Astrocyte (in vitro differentiated cells and primary cell): ENCODE results near the gene TSPAN4. TPM values are rescaled to one million over a fixed set of nuclear protein-coding genes. Genes with fewer than 3 reads are reported as not detected.

Experiments used
- DNase-seq: peaks from one replicate; pipeline ENCODE4 v3.0.0-alpha.2; 2010; ENCODE audit warnings: low read depth
- FAIRE-seq: peaks from 2 replicates; lab custom pipeline; 2011; peaks lifted over from hg19 to GRCh38; lab: Jason Lieb, UNC
- H2AFZ ChIP-seq: 2 replicates; pipeline ENCODE4 v1.6.0; 2012; ENCODE audit warnings: low read depth, low read length, inconsistent platforms
- H3K27ac ChIP-seq: 2 replicates; pipeline ENCODE4 v1.5.1; 2011; ENCODE audit warnings: low read depth, low read length, inconsistent platforms
- H3K27me3 ChIP-seq: 2 replicates; pipeline ENCODE4 v1.6.0; 2011; ENCODE audit warnings: low read length, inconsistent platforms; ENCODE audit not compliant: insufficient read depth
- H3K36me3 ChIP-seq: 2 replicates; pipeline ENCODE4 v1.5.1; 2011; ENCODE audit warnings: low read length, inconsistent platforms; ENCODE audit not compliant: insufficient read depth
- H3K4me1 ChIP-seq: 2 replicates; pipeline ENCODE4 v1.5.1; 2011; ENCODE audit warnings: low read length, inconsistent platforms; ENCODE audit not compliant: insufficient read depth
- H3K4me2 ChIP-seq: 2 replicates; pipeline ENCODE4 v1.6.0; 2012; ENCODE audit warnings: low read length, inconsistent platforms
- H3K4me3 ChIP-seq: 2 replicates; pipeline ENCODE4 v1.5.1; 2011; ENCODE audit warnings: low read depth, mild to moderate bottlenecking, low read length, inconsistent platforms; ENCODE audit not compliant: insufficient read depth
- H3K79me2 ChIP-seq: 2 replicates; pipeline ENCODE4 v1.6.0; 2012; ENCODE audit warnings: mild to moderate bottlenecking, low read length, inconsistent platforms; ENCODE audit not compliant: insufficient read depth
- H3K9ac ChIP-seq: 2 replicates; pipeline ENCODE4 v1.6.0; 2012; ENCODE audit warnings: mild to moderate bottlenecking, low read length, inconsistent platforms
- H3K9me3 ChIP-seq: 2 replicates; pipeline ENCODE4 v1.5.1; 2012; ENCODE audit warnings: low read depth, mild to moderate bottlenecking, low read length, inconsistent platforms; ENCODE audit not compliant: insufficient read depth
- H4K20me1 ChIP-seq: 2 replicates; pipeline ENCODE4 v1.6.0; 2012; ENCODE audit warnings: low read length, inconsistent platforms; ENCODE audit not compliant: insufficient read depth
- H3K27ac Mint-ChIP-seq: one replicate; pipeline ENCODE4 v1.8.0; 2021; ENCODE audit warnings: mild to moderate bottlenecking, mixed read lengths; ENCODE audit not compliant: unreplicated experiment
- H3K27me3 Mint-ChIP-seq: one replicate; pipeline ENCODE4 v1.8.0; 2021; ENCODE audit warnings: low read depth, mixed read lengths; ENCODE audit not compliant: unreplicated experiment
- H3K36me3 Mint-ChIP-seq: one replicate; pipeline ENCODE4 v1.8.0; 2021; ENCODE audit warnings: low read depth, mixed read lengths; ENCODE audit not compliant: unreplicated experiment
- H3K4me1 Mint-ChIP-seq: one replicate; pipeline ENCODE4 v1.8.0; 2021; ENCODE audit warnings: low read depth, mixed read lengths; ENCODE audit not compliant: unreplicated experiment
- H3K4me3 Mint-ChIP-seq: one replicate; pipeline ENCODE4 v1.8.0; 2021; ENCODE audit warnings: mild to moderate bottlenecking, moderate library complexity, mixed read lengths; ENCODE audit not compliant: unreplicated experiment
- H3K9me3 Mint-ChIP-seq: one replicate; pipeline ENCODE4 v1.8.0; 2021; ENCODE audit warnings: mild to moderate bottlenecking, mixed read lengths; ENCODE audit not compliant: unreplicated experiment
- EZH2 ChIP-seq: IDR thresholded peaks from 2 replicates; pipeline ENCODE4 v1.6.1; 2012; ENCODE audit warnings: mild to moderate bottlenecking, low read length, inconsistent platforms; ENCODE audit not compliant: insufficient read depth
- total RNA-seq: library from RNA; stranded (reverse); gene quantifications from 2 replicates; pipeline ENCODE4 v1.2.1, GENCODE V29; 2021
- TF ChIP-seq, protein P1 (sequence below): IDR thresholded peaks from 2 replicates; pipeline ENCODE4 v1.5.1; 2011; ENCODE audit warnings: low read depth, mild to moderate bottlenecking, inconsistent platforms, low read length, moderate library complexity; ENCODE audit not compliant: insufficient read depth

TSPAN4 gene
- total RNA-seq, 1 donor from 2014 or later, result 69.5 TPM

DNA sequence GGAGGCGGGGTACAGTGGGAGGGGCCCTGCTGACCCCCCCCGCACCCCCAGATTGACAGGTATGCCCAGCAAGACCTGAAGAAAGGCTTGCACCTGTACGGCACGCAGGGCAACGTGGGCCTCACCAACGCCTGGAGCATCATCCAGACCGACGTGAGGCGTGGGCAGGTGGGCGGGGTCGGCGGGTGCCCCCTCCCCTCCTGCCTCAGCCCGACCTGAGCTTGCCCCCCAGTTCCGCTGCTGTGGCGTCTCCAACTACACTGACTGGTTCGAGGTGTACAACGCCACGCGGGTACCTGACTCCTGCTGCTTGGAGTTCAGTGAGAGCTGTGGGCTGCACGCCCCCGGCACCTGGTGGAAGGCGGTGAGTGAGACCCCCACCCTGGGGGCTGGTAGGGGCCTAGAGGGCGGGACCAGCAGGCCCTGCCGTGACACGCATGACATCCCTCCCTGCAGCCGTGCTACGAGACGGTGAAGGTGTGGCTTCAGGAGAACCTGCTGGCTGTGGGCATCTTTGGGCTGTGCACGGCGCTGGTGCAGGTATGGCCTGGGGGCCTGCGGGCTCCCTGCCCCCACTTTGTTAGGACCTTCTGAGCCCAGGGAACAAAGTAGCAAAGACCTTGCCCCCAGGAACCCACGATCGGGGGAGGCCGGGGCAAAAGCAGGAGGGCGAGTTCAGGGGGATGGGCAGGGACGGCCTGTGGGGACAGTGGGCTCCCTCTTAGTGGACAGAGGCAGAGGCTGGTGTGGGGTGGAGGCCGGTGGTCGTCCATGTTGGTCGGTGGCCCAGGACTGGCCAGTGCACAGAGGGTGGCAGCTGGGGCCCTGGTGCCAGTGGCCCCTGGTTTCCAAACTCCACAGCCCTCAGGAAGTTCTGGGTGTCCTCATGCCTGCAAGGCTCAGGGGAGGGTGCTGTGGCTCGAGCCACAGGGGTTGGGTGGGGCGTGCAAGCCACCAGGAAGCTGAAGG, 23.1 kb downstream of the TSPAN4 start:
- Mint-ChIP-seq H3K27ac (no peak overlapping the region), H3K9me3 (no peaks in the 10 kb centered on the region), H3K27me3 (no peaks in the 10 kb centered on the region), H3K4me1 (no peaks in the 10 kb centered on the region), H3K4me3 (no peak overlapping the region), H3K36me3 (peaks cover 2% of the 10 kb centered on the region)
- peaks cover 15% of the 10 kb centered on the region for H4K20me1 ChIP-seq
- no peaks in the 10 kb centered on the region for H3K27me3 ChIP-seq
- no peak overlapping the region for H3K9ac ChIP-seq
- TF ChIP-seq, protein P1, sequence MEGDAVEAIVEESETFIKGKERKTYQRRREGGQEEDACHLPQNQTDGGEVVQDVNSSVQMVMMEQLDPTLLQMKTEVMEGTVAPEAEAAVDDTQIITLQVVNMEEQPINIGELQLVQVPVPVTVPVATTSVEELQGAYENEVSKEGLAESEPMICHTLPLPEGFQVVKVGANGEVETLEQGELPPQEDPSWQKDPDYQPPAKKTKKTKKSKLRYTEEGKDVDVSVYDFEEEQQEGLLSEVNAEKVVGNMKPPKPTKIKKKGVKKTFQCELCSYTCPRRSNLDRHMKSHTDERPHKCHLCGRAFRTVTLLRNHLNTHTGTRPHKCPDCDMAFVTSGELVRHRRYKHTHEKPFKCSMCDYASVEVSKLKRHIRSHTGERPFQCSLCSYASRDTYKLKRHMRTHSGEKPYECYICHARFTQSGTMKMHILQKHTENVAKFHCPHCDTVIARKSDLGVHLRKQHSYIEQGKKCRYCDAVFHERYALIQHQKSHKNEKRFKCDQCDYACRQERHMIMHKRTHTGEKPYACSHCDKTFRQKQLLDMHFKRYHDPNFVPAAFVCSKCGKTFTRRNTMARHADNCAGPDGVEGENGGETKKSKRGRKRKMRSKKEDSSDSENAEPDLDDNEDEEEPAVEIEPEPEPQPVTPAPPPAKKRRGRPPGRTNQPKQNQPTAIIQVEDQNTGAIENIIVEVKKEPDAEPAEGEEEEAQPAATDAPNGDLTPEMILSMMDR, result no peak
- no peak for TF ChIP-seq EZH2
- H3K4me1 ChIP-seq, result peaks cover 10% of the 10 kb centered on the region
- H3K27ac ChIP-seq, result no peak overlapping the region
- FAIRE-seq (no peak), DNase-seq (no peak)
- H2AFZ ChIP-seq, result no peak overlapping the region
- H3K4me3 ChIP-seq, result no peak overlapping the region
- H3K4me2 ChIP-seq, result no peak overlapping the region
- no peaks in the 10 kb centered on the region for H3K36me3 ChIP-seq
- H3K9me3 ChIP-seq, result no peaks in the 10 kb centered on the region
- H3K79me2 ChIP-seq, result no peaks in the 10 kb centered on the region

DNA sequence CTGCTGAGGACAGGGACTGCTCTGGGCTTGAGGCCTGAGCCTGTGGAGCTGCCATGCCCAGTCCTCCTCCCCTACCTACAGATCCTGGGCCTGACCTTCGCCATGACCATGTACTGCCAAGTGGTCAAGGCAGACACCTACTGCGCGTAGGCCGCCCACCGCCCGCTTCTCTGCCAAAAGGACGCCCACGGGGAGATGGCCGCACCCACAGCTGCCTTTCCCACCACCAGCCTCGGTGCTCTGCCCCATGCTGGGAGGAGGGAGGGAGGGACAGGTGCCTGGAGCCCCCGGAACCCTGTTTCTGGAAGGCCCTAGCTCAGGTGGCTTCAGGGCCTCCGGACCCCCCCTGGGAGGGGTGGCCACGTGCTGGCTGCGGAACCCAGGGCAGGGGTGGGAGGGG, 23.8 kb downstream of the TSPAN4 start:
- Histone ChIP-seq H4K20me1 (peaks cover 15% of the 10 kb centered on the region), H2AFZ (no peak overlapping the region), H3K9me3 (no peaks in the 10 kb centered on the region), H3K36me3 (no peaks in the 10 kb centered on the region), H3K4me3 (no peak overlapping the region), H3K27ac (no peak overlapping the region), H3K4me2 (no peak overlapping the region), H3K9ac (no peak overlapping the region), H3K27me3 (no peaks in the 10 kb centered on the region), H3K79me2 (no peaks in the 10 kb centered on the region), H3K4me1 (peaks cover 10% of the 10 kb centered on the region)
- Mint-ChIP-seq H3K4me1 (no peaks in the 10 kb centered on the region), H3K36me3 (peaks cover 2% of the 10 kb centered on the region), H3K27me3 (no peaks in the 10 kb centered on the region), H3K4me3 (no peak overlapping the region), H3K27ac (no peak overlapping the region), H3K9me3 (no peaks in the 10 kb centered on the region)
- FAIRE-seq (no peak), DNase-seq (no peak)
- TF ChIP-seq EZH2, result no peak
- TF ChIP-seq, protein P1, result no peak
